Measurements from ENCODE around the gene VDR. TPM values are rescaled to one million over a fixed set of nuclear protein-coding genes. Genes with fewer than 3 reads are reported as not detected.

Gene VDR
- total RNA-seq, 1 donor: 32.2 TPM

DNA sequence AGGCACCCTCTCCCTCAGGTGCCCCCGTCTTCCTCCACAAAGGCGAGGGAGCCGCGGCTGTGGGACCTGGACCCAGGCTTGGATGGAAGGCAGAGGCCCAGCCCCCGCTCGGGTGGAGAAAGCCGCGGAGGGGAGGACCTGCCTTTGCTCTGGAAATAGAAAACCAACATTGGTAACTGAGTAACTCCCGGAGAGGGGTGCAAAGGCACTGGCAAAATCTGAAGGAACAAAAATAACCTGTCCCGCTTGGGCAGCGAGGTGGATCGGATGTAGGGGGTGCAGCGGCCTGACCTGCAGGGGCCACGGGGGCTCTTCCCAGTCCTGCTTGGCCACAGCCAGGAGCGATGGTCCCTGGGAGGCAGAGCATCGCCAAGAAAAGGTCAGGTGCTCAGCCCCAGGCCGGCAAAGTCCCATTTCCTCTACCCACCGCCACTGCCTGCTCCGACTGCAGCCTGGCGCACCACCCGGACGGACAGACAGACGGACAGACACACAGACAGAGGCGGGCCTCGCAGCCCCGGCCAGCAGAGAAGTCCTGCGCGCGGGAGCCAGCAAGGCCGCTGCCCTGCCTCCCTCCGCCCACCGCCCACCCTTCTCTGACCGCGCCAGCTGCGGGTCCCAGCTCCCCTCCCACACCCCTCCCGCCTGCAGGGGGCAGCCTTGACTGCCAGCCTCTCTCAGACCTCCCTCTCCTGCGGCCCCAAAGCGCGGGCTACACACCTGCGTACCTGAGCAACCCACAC is 37.2 kb upstream of the VDR start:
- no peak overlapping the region for H3K4me2 ChIP-seq (ENCODE audit: insufficient read depth, low read length)
- peaks cover 9% of the 10 kb centered on the region for H3K27me3 ChIP-seq (ENCODE audit: insufficient read depth, low read length)
- H3K27ac ChIP-seq (ENCODE audit: low read depth, low read length): no peak overlapping the region
- no peaks in the 10 kb centered on the region for H3K79me2 ChIP-seq (ENCODE audit: insufficient read depth, low read length)
- H4K20me1 ChIP-seq (ENCODE audit: insufficient read depth, low read length): no peaks in the 10 kb centered on the region
- DNase-seq (ENCODE audit: insufficient read length, low spot score, missing footprints): peak; percentile 86
- H3K9me3 ChIP-seq (ENCODE audit: low read depth, low read length): no peaks in the 10 kb centered on the region
- H3K4me3 ChIP-seq (ENCODE audit: insufficient read depth, low read length): no peak overlapping the region
- no peak overlapping the region for H2AFZ ChIP-seq (ENCODE audit: low read length)
- TF ChIP-seq, protein P1, sequence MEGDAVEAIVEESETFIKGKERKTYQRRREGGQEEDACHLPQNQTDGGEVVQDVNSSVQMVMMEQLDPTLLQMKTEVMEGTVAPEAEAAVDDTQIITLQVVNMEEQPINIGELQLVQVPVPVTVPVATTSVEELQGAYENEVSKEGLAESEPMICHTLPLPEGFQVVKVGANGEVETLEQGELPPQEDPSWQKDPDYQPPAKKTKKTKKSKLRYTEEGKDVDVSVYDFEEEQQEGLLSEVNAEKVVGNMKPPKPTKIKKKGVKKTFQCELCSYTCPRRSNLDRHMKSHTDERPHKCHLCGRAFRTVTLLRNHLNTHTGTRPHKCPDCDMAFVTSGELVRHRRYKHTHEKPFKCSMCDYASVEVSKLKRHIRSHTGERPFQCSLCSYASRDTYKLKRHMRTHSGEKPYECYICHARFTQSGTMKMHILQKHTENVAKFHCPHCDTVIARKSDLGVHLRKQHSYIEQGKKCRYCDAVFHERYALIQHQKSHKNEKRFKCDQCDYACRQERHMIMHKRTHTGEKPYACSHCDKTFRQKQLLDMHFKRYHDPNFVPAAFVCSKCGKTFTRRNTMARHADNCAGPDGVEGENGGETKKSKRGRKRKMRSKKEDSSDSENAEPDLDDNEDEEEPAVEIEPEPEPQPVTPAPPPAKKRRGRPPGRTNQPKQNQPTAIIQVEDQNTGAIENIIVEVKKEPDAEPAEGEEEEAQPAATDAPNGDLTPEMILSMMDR (IDR thresholded peaks at IDR 0.05; ENCODE audit: extremely low read depth, low read depth, low read length): no peak
- peaks cover 3% of the 10 kb centered on the region for H3K4me1 ChIP-seq (ENCODE audit: insufficient read depth, low read length)
- H3K36me3 ChIP-seq (ENCODE audit: insufficient read depth, low read length): no peaks in the 10 kb centered on the region

DNA sequence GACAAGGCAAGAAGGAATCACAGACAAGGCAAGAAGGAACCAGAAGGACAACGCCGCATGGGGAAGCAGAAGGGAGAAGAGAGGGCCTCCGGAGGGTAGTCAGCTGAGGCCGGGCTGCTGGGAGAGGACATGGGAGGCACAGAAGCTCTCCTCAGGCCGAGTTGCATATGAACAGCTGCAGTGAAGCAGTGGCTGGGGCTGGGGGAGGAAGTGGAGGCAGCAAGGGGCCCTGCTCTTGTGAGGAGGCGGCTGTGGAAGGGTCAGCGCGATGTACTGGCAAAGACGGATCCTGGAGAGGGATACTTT is 36.6 kb upstream of the VDR start:
- DNase-seq (ENCODE audit: insufficient read length, low spot score, missing footprints): no peak
- TF ChIP-seq, protein P1 (IDR thresholded peaks at IDR 0.05; ENCODE audit: extremely low read depth, low read depth, low read length): no peak
- Histone ChIP-seq H2AFZ (ENCODE audit: low read length) (no peak overlapping the region), H3K36me3 (ENCODE audit: insufficient read depth, low read length) (no peaks in the 10 kb centered on the region), H3K4me3 (ENCODE audit: insufficient read depth, low read length) (no peak overlapping the region), H3K27me3 (ENCODE audit: insufficient read depth, low read length) (peaks cover 9% of the 10 kb centered on the region), H3K79me2 (ENCODE audit: insufficient read depth, low read length) (no peaks in the 10 kb centered on the region), H3K27ac (ENCODE audit: low read depth, low read length) (no peak overlapping the region), H4K20me1 (ENCODE audit: insufficient read depth, low read length) (no peaks in the 10 kb centered on the region), H3K4me2 (ENCODE audit: insufficient read depth, low read length) (no peak overlapping the region), H3K4me1 (ENCODE audit: insufficient read depth, low read length) (no peaks in the 10 kb centered on the region), H3K9me3 (ENCODE audit: low read depth, low read length) (no peaks in the 10 kb centered on the region)

DNA sequence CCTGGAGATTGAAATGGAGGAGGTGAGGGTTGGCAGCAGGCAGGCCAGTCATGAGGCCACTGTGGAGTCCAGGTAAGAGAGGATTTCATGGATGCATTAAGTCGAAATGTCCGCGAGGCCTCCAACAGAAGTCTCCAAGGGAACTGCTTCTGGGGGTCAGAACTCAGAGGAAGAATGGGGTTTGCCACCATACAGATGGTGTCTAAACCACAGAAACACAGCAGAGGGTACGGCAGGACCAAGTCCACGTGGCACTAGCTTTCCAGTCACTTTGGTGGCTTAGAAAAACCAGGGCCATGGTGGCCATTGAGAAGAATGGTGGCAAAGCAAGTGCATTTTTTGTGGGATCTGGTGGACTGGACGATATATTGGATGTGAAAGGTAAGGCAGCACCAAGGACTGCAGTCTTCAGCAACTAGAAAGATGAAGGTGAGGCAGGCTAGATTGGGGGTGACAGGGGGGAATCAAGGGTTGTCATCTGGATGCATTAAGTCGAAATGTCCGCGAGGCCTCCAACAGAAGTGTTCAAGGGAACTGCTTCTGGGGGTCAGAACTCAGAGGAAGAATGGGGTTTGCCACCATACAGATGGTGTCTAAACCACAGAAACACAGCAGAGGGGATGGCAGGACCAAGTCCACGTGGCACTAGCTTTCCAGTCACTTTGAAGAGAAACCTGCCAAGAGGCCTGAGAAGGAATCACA is 36.1 kb upstream of the VDR start:
- no peak overlapping the region for H3K4me2 ChIP-seq (ENCODE audit: insufficient read depth, low read length)
- peaks cover 9% of the 10 kb centered on the region for H3K27me3 ChIP-seq (ENCODE audit: insufficient read depth, low read length)
- no peak overlapping the region for H2AFZ ChIP-seq (ENCODE audit: low read length)
- no peaks in the 10 kb centered on the region for H3K79me2 ChIP-seq (ENCODE audit: insufficient read depth, low read length)
- H3K4me1 ChIP-seq (ENCODE audit: insufficient read depth, low read length): no peaks in the 10 kb centered on the region
- no peaks in the 10 kb centered on the region for H4K20me1 ChIP-seq (ENCODE audit: insufficient read depth, low read length)
- H3K27ac ChIP-seq (ENCODE audit: low read depth, low read length): no peak overlapping the region
- TF ChIP-seq, protein P1 (IDR thresholded peaks at IDR 0.05; ENCODE audit: extremely low read depth, low read depth, low read length): no peak
- no peak overlapping the region for H3K4me3 ChIP-seq (ENCODE audit: insufficient read depth, low read length)
- H3K9me3 ChIP-seq (ENCODE audit: low read depth, low read length): no peaks in the 10 kb centered on the region
- H3K36me3 ChIP-seq (ENCODE audit: insufficient read depth, low read length): no peaks in the 10 kb centered on the region
- DNase-seq (ENCODE audit: insufficient read length, low spot score, missing footprints): no peak

DNA sequence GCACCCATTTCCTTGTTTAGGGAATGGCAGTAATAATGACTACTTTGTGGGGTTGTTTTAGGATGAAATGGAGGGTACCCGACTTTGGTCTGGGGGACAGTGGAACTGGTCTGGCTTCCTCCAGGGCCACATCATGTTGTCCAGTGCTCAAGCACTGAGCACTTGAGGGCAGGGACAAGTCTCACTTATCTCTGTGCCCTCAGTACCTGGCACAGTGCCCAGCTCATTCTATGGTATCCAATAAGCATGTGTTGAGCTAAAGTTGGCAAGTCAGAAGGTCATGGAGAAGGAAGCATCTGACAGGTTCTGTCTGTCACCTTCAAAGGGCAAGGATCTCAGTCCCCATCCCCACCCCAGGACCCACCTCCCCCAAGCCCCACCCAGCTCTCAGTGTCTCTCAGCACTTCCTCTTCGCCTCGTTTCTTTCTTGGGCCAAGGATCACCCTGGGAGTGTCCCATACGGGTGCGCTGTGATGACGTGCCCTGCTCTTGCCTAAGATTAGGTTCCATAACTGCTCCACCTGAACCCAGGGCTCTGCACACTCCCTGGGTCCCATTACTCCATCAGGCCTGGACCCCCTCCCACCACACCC is 34.3 kb upstream of the VDR start:
- no peak for DNase-seq (ENCODE audit: insufficient read length, low spot score, missing footprints)
- peaks cover 9% of the 10 kb centered on the region for H3K27me3 ChIP-seq (ENCODE audit: insufficient read depth, low read length)
- H3K4me1 ChIP-seq (ENCODE audit: insufficient read depth, low read length): peaks cover 3% of the 10 kb centered on the region
- no peaks in the 10 kb centered on the region for H4K20me1 ChIP-seq (ENCODE audit: insufficient read depth, low read length)
- no peaks in the 10 kb centered on the region for H3K36me3 ChIP-seq (ENCODE audit: insufficient read depth, low read length)
- no peak overlapping the region for H3K4me2 ChIP-seq (ENCODE audit: insufficient read depth, low read length)
- no peaks in the 10 kb centered on the region for H3K79me2 ChIP-seq (ENCODE audit: insufficient read depth, low read length)
- H3K27ac ChIP-seq (ENCODE audit: low read depth, low read length): no peak overlapping the region
- no peak overlapping the region for H3K4me3 ChIP-seq (ENCODE audit: insufficient read depth, low read length)
- TF ChIP-seq, protein P1 (IDR thresholded peaks at IDR 0.05; ENCODE audit: extremely low read depth, low read depth, low read length): no peak
- no peak overlapping the region for H2AFZ ChIP-seq (ENCODE audit: low read length)
- no peaks in the 10 kb centered on the region for H3K9me3 ChIP-seq (ENCODE audit: low read depth, low read length)

All from osteoblast (primary cell).